IPS-NIHi7 (cell line): ENCODE measurements around the gene RASGEF1C.
A peak's percentile ranks its signal among the peaks of the same experiment; 100 is the strongest.
"Not testable (repeated sequence)": the region's sequence is repeated elsewhere in the genome, so short reads cannot be mapped to it uniquely, and the experiment has no call there.

Experiments used
- DNase-seq: peaks from one replicate; pipeline ENCODE4 v3.0.0; 2012; ENCODE audit warnings: mixed read lengths; ENCODE audit errors: extremely low spot score

RASGEF1C gene

GRCh38 chr5:180100621-180101450, 108.2 kb downstream of the RASGEF1C start:
- DNase-seq: no peak

- no peak for DNase-seq
Observed at GRCh38 chr5:180099733-180100611, 109.0 kb downstream of the RASGEF1C start.

- no peak for DNase-seq
Observed at GRCh38 chr5:180098991-180099732, 109.8 kb downstream of the RASGEF1C start.

- no peak for DNase-seq
Observed at GRCh38 chr5:180098526-180098925, 110.5 kb downstream of the RASGEF1C start.

GRCh38 chr5:180097926-180098325, 111.1 kb downstream of the RASGEF1C start:
- no peak for DNase-seq

GRCh38 chr5:180097163-180097894, 111.7 kb downstream of the RASGEF1C start:
- no peak for DNase-seq

- no peak for DNase-seq
Observed at GRCh38 chr5:180096616-180097015, 112.4 kb downstream of the RASGEF1C start.

GRCh38 chr5:180095545-180095944, 113.5 kb downstream of the RASGEF1C start:
- DNase-seq: no peak

- DNase-seq: no peak
Observed at GRCh38 chr5:180093651-180094382, 115.2 kb downstream of the RASGEF1C start.

- no peak for DNase-seq
Observed at GRCh38 chr5:180093241-180093640, 115.8 kb downstream of the RASGEF1C start.

GRCh38 chr5:180090769-180091546, 118.1 kb downstream of the RASGEF1C start:
- DNase-seq: peak; percentile 64

GRCh38 chr5:180090098-180090768, 118.8 kb downstream of the RASGEF1C start:
- DNase-seq: peak; percentile 81

GRCh38 chr5:180089628-180090027, 119.4 kb downstream of the RASGEF1C start:
- not testable (repeated sequence) for DNase-seq

- DNase-seq: no peak
Observed at GRCh38 chr5:180088561-180088960, 120.5 kb downstream of the RASGEF1C start.

GRCh38 chr5:180086816-180087399, 122.1 kb downstream of the RASGEF1C start:
- no peak for DNase-seq

GRCh38 chr5:180085837-180086236, 123.2 kb downstream of the RASGEF1C start:
- DNase-seq: no peak

GRCh38 chr5:180084638-180085561, 124.1 kb downstream of the RASGEF1C start:
- DNase-seq: no peak
